SK-N-MC (cell line): ENCODE data around the gene RCOR2.

ENCODE experiments used
- DNase-seq: peaks from one replicate; pipeline ENCODE4 v3.0.0-alpha.2; 2011; ENCODE audit warnings: low read depth, low spot score
- H3K27ac ChIP-seq: fragments of 200-600 bp; sonication (generic); 2 replicates; pipeline ENCODE4 v1.5.1; 2016; ENCODE audit warnings: mixed run types
- H3K36me3 ChIP-seq: fragments of 200-600 bp; sonication (generic); 2 replicates; pipeline ENCODE4 v1.6.1; 2017; ENCODE audit warnings: antibody characterized with exemption, low read length, mixed read lengths; ENCODE audit not compliant: insufficient read depth
- H3K4me3 ChIP-seq: fragments of 200-600 bp; sonication (generic); 2 replicates; pipeline ENCODE4 v1.5.1; 2016
- H3K9ac ChIP-seq: fragments of 200-600 bp; sonication (generic); 2 replicates; pipeline ENCODE4 v1.8.0; 2017; ENCODE audit warnings: mixed run types, mixed read lengths; ENCODE audit not compliant: insufficient read length
- H3K9me3 ChIP-seq: fragments of 200-600 bp; sonication (generic); 2 replicates; pipeline ENCODE4 v1.6.1; 2017; ENCODE audit warnings: low read depth, mild to moderate bottlenecking, antibody characterized with exemption, low read length, moderate library complexity, mixed read lengths
- EZH2 ChIP-seq: fragments of 200-600 bp; sonication (generic); IDR thresholded peaks from one replicate; pipeline ENCODE4 v1.6.1; 2017; ENCODE audit warnings: antibody characterized with exemption
- FOXP2 ChIP-seq: optimal IDR thresholded peaks from 2 replicates; pipeline ENCODE3; 2011; ENCODE audit warnings: mild to moderate bottlenecking, moderate library complexity; ENCODE audit not compliant: insufficient read depth; ENCODE audit errors: extremely low read length, control extremely low read depth
- POLR2AphosphoS5 ChIP-seq: IDR thresholded peaks from 2 replicates; pipeline ENCODE4 v1.6.1; 2012; ENCODE audit warnings: mild to moderate bottlenecking, low read depth, low read length, borderline replicate concordance

Gene RCOR2

GRCh38 chr11:63913866-63914830 lies 2.8 kb downstream of the RCOR2 start:
- H3K4me3 ChIP-seq: no peak overlapping the region

GRCh38 chr11:63912678-63913077 lies 4.3 kb downstream of the RCOR2 start:
- no peak for TF ChIP-seq EZH2
- TF ChIP-seq FOXP2: no peak
- no peak for TF ChIP-seq POLR2AphosphoS5
- Histone ChIP-seq H3K36me3 (no peaks in the 10 kb centered on the region; the same call in 1 of the 2 replicates), H3K9me3 (no peaks in the 10 kb centered on the region), H3K4me3 (no peak overlapping the region), H3K9ac (no peak overlapping the region), H3K27ac (no peak overlapping the region)
- DNase-seq: no peak

More at GRCh38 chr11:63913866-63914830, 2.8 kb downstream of the RCOR2 start:
- no peaks in the 10 kb centered on the region for H3K9me3 ChIP-seq
- H3K27ac ChIP-seq: no peak overlapping the region
- no peaks in the 10 kb centered on the region; the same call in 1 of the 2 replicates for H3K36me3 ChIP-seq
- TF ChIP-seq POLR2AphosphoS5 (no peak), FOXP2 (no peak)
- DNase-seq: no peak
- H3K9ac ChIP-seq: no peak overlapping the region

GRCh38 chr11:63911876-63912275 lies 5.1 kb downstream of the RCOR2 start:
- TF ChIP-seq POLR2AphosphoS5 (no peak), FOXP2 (no peak), EZH2 (no peak)
- H3K27ac ChIP-seq: no peak overlapping the region
- DNase-seq: no peak
- H3K4me3 ChIP-seq: no peak overlapping the region
- H3K9me3 ChIP-seq: no peaks in the 10 kb centered on the region
- H3K36me3 ChIP-seq: no peaks in the 10 kb centered on the region; the same call in 1 of the 2 replicates
- H3K9ac ChIP-seq: no peak overlapping the region

GRCh38 chr11:63911440-63911839 lies 5.5 kb downstream of the RCOR2 start:
- H3K9me3 ChIP-seq: no peaks in the 10 kb centered on the region
- TF ChIP-seq POLR2AphosphoS5 (no peak), FOXP2 (no peak), EZH2 (no peak)
- H3K36me3 ChIP-seq: no peaks in the 10 kb centered on the region; the same call in 1 of the 2 replicates
- DNase-seq: no peak
- no peak overlapping the region for H3K27ac ChIP-seq
- H3K4me3 ChIP-seq: no peak overlapping the region
- H3K9ac ChIP-seq: no peak overlapping the region

- DNase-seq: no peak
- Histone ChIP-seq H3K27ac (peak overlapping the region; percentile 77), H3K9me3 (no peaks in the 10 kb centered on the region), H3K4me3 (no peak overlapping the region), H3K9ac (no peak overlapping the region), H3K36me3 (no peaks in the 10 kb centered on the region; the same call in 1 of the 2 replicates)
- no peak for TF ChIP-seq FOXP2
- no peak for TF ChIP-seq EZH2
- no peak for TF ChIP-seq POLR2AphosphoS5
These were observed 6.3 kb downstream of the RCOR2 start for GRCh38 chr11:63910675-63911074.

GRCh38 chr11:63909591-63910506 lies 7.1 kb downstream of the RCOR2 start:
- H3K4me3 ChIP-seq: no peak overlapping the region
- no peak overlapping the region for H3K9ac ChIP-seq
- no peak for DNase-seq
- H3K27ac ChIP-seq: peak overlapping the region; percentile 31; the same call in 1 of the 2 replicates
- H3K36me3 ChIP-seq: no peaks in the 10 kb centered on the region; the same call in 1 of the 2 replicates
- no peak for TF ChIP-seq EZH2
- peak; percentile 17; the same call in 1 of the 2 replicates for TF ChIP-seq POLR2AphosphoS5
- H3K9me3 ChIP-seq: no peaks in the 10 kb centered on the region

GRCh38 chr11:63908631-63909401 lies 8.1 kb downstream of the RCOR2 start:
- Histone ChIP-seq H3K9me3 (no peaks in the 10 kb centered on the region), H3K9ac (no peak overlapping the region), H3K27ac (peak overlapping the region; percentile 62; the same call in 1 of the 2 replicates), H3K4me3 (no peak overlapping the region), H3K36me3 (peaks cover 10% of the 10 kb centered on the region; the same call in 1 of the 2 replicates)
- no peak for TF ChIP-seq POLR2AphosphoS5
- no peak for TF ChIP-seq FOXP2
- TF ChIP-seq EZH2: no peak
- no peak for DNase-seq
